GM18505 (cell line): ENCODE results near the gene BLMH.

ENCODE experiments used
- ATAC-seq: cut with Tn5 transposase; IDR thresholded peaks from one replicate; pipeline ENCODE4 v1.9.1; 2021; ENCODE audit not compliant: unreplicated experiment
- POLR2A ChIP-seq: IDR thresholded peaks from 4 replicates; pipeline ENCODE4 v1.6.1; 2011; ENCODE audit warnings: borderline replicate concordance; ENCODE audit not compliant: insufficient read depth, insufficient read length; ENCODE audit errors: extremely low read depth

Gene BLMH

DNA sequence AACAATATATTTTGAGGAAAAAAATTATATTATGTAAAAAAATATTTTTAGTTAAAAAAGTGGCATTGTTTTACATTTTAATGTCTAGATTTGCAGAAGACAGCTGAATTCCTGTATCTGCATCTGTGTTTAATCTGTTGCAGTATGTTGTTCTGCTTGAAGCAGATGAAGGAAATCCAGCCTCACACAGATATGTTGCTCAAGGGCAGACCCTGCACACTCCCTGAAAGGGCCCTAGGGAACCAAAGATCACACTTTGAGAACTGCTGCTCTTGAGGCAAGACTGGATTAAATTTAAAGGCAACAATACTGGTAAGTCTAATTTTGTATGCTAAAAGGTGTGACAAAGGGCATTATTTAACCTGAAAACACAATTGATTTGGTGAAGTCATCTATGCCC, 39.8 kb downstream of the BLMH start:
- no peak for ATAC-seq
- no peak for TF ChIP-seq POLR2A

DNA sequence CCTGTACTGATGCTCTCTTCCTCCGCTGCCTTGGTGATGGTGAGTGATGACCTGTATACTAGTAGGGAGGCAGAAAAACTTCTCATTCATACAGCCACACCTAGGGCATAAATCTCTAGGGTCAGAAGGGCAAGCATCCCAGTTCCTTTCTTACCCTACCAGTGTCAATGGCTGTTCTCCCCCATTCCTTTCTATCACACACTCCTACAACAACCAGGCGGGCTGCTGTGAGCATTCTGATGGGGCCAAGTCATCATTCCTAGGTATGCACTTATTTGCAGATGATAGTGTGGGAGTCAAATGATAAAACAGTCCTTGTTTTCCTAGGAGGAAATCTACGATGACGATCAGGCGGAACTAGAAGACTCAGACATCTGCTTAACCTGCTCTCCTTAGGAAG, 42.3 kb downstream of the BLMH start:
- ATAC-seq, result no peak

DNA sequence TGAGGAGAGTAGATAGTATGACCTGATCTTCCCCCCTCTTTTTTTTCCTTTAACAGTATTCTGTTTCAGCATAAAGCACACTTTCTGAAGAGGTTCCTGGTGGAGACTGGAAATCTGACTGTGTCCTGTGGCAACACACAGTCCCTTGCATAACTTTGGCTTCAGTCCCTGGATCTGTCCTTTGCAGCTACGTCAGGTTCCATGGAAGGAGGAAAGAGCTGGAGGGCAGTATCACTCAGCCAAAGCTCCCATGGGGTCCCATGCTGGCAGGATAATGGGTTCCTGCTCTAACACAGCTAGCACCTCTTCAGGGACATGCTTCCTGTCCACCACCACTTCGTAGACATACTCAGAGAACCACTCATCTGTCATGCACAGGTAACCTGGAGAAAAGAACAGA, 43.0 kb downstream of the BLMH start:
- ATAC-seq, result no peak
- TF ChIP-seq POLR2A, result no peak

More for the DNA sequence above, 42.3 kb downstream of the BLMH start:
- TF ChIP-seq POLR2A, result no peak

DNA sequence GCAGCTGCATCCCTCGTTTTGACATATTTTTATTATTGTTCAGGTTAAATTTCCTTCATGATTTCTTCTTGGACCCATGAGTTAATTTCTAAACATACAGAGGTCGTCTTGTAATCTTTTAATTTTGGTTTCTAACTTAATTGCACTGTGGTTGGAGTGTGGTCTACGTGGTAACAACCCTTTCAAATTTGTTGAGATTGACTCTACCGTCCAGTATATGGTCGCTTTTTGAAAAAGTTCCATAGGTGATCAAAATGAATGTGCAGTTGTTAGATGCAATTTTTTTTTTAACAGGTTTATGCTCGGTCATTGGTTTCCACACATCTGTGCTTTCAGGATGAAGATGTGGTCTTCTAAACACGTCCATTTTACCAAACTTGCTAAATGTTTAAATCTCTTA, 45.3 kb downstream of the BLMH start:
- no peak for ATAC-seq
- TF ChIP-seq POLR2A, result no peak

DNA sequence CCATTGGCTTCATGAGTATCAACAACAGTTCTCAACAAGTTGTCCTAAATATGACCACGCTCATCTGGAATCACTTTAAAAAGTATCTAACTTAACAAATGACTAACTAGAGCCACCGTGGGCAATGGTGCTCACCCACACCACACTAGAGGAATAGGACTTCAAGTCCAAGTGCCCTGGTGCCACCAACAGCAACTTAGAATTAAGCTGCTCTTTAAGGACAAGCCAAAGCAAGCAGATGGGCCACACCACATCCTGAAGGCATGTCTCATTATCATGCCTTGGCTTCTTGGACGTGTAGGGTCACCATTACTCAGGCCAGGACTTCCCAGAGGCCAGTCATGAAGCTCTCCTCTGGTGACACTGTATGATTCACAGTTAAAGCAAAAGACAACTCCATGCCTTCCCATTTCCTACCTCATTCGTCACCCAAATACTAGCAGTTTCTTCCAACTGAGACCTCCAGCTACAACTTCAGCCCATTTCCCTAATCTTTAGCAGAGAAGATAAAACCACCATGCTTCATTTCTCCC, 46.8 kb downstream of the BLMH start:
- ATAC-seq, result no peak
- TF ChIP-seq POLR2A, result no peak

DNA sequence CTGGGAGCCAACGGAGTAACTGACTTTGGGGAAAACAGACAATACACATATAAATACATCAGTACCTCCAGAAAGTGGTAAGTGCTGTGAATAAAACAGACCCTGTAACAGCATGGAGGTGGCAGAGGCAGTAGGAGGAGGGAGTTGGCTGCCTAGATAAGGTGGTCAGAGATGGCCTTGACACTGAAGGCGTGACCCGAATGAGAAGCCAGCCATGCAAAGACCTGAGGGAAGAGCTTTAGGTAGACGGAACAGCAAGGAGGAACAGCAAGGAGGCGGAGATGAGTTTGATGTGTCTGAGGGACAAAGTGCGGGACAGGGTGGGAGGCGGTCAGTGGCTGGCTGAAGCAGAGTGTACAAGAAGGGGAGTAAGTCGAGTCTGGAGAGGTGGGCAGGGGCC, 48.2 kb downstream of the BLMH start:
- no peak for TF ChIP-seq POLR2A
- no peak for ATAC-seq

DNA sequence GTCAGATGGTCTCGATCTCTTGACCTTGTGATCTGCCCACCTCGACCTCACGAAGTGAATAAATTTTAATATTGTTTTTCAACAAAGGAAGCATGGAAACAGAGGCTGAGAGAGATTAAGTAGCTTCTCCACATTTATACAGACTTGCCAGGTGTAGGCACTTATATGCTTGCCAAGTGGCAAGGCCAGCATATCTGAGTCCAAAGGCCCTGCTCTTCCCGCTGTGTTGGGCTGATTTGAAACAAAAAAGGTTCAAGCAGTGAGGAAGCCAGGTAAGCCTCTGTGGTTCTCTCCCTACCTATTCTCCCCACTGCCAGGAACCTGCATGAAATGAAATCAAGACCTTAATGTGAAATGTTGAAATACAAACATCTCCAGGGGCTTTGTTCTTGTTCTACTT, 48.7 kb downstream of the BLMH start:
- no peak for TF ChIP-seq POLR2A
- ATAC-seq, result no peak

DNA sequence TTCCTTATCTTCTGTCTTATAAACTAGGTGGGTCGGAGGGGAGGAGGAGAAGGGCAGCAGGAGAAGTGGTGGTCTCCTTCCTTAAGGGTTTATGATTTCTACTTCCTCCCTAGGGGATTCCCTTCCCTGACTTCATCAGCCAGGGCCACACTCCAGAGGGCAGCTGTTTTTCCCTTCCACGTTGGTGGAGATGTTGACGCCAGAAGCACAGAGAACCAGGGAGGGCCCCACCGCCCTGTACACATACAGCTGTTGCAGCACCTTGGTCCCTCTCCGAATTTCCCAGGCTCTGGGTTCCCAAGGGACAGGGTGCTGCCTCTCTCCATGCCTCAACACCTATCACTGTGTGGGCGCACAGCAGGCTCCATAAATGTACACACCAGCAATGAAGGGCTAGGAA, 50.7 kb downstream of the BLMH start:
- ATAC-seq, result no peak
- no peak for TF ChIP-seq POLR2A

DNA sequence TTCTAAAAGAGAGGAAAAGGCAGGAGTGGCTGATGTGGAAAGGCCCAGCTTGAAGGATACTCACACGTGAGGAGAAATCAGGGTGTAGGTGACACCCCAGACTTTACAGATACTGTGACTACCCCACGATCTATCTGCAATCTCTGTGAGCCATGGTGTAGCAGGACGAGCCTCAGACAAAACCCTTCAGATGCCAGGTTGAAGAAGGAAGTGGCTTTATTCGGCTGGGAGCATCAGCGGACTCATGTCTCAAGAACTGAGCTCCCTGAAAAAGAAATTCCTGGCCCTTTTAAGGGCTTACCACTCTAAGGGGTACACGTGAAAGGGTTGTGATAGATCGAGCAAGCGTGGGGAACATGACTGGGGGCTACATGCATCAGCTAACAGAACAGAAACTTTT, 51.6 kb downstream of the BLMH start:
- no peak for ATAC-seq
- TF ChIP-seq POLR2A, result no peak

DNA sequence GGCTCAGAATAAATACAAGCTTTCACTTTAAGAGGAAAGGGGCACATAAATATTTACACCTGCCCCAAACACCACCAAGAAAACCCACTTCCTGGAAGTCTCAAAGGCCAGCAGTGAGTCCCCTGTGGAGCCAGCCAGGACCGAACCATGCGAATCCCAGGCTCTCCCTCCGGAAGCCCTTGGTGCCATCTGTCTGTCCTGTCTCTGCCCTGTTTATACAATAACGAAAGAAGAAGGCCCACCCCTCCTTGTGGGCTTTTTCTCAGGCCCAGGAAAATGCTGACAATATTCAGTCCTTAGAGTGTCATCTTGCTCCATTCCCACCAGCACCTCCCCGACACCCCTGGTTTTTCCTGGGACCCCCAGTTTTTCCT, 52.7 kb downstream of the BLMH start:
- no peak for TF ChIP-seq POLR2A
- no peak for ATAC-seq

DNA sequence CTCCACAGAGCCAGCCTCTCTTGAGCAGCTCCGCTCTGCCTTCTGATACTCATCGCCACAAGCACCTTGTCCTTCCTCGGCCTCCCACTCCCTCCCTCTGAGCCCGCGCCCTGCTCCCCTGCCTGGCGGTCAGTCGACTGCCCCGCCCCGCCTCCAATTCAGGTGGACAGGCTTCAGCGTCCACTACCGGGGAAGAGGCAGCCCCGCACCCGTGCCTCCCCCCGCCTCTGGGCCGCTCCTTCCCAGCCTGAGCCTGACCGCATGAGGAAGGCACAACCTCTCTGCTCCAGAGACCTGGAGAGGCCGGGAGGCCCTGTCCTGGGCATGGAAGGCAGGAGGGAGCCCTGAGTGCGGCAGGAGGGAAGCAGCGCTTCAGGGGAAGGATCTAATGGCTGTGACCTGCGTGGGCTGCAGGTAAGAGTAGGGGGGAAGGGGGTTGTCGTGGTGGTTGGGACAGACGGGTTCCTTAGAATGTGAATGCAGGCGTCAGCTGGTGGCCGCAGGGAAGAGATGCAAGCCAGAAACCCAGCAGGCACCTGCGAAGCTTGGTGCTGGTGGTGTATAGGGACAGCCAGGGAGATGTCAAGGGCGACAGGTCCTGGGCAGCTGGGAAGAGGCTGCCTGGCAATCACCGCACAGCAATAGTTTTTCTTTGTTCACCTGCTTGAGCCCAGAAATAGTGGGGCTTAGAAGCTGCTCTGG, 53.2 kb downstream of the BLMH start:
- ATAC-seq, result no peak
- no peak for TF ChIP-seq POLR2A

DNA sequence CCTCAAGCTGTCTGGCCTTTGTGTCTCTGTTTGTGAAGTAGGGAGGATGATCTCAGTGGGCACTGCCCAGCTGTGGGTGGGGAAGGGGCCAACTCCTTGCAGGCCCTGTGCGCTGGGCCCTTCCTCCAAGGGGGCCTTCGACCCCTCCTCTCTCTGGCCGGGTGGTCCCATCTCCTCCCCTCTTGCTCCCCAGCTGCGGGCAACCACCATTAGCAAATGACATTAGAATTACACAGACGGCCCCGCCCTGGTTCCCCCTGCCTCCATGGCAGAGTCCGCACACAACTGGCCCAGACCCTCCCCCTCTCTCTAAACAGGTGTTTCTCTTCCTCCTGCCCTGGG, 53.8 kb downstream of the BLMH start:
- no peak for TF ChIP-seq POLR2A
- no peak for ATAC-seq

DNA sequence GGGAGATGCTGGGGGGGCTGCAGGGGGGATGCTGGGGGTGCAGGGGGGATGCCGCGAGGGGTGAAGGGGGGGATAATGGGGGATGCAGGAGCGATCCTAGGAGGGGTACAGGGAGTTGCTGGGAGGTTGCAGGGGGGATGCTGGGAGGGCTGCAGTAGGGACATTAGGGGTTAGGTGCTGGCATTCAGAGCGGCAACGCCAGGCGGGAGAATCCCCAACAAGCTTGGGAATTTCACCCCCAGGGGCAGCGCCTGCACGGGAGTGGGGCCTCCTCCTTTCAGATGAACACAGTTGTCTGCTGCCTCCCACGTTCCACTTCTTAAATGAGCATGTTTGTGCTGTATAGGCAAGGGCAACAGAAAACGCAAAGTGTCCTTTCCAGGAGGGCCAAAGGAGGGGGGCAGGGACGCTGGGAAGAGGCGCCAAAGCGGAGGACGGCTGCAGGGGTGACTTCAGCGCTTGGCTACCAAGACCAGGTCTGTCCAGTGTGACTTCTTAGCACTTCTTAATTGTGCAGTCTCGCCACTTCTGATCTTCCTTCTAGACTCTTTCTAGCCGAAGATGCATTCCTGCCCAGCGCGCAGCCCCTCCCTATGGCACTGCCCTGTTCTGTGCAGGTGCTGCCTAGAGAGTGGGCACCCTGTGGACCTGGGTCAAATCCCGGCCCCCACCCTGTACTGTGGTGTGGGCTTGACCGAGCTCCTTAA, 54.3 kb downstream of the BLMH start:
- no peak for ATAC-seq
- TF ChIP-seq POLR2A, result no peak

DNA sequence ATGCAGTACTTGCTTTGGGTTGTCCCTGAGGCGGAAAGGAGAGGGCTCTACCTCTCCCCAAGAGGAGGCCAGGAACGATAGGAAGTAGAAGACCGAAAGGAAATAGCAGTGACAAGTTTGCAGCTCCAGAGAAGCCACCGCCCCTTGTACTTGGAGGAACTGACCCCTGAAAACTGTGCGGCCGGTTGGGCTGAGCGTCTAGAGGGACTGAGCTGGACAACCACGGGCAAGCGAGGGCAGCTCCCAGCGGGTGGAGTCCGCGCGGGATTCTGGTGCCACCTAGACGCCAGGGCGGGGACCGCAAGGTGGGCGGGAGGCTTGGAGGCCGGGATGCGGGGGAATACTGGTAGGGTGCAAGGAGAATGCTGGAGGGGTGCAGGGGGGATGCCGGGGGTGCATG, 55.0 kb downstream of the BLMH start:
- TF ChIP-seq POLR2A, result no peak

DNA sequence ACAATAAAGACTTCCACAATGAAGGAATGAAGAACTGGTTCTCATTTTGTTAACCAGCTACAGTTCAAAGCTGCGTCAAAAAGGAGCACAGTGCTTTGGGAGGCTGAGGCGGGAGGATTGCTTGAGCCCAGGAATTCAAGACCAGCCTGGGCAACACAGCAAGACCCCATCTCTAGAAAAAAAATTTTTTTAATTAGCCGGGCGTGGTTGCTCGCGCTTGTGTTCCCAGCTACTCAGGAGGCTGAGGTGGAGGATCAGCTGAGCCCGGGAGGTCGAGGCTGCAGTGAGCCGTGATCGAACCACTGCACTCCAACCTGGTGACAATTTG, 55.5 kb downstream of the BLMH start:
- ATAC-seq, result no peak
- no peak for TF ChIP-seq POLR2A

More for the DNA sequence above, 55.0 kb downstream of the BLMH start:
- no peak for ATAC-seq
